GM21717 (cell line): ENCODE measurements around the gene LRRC8B.
"Not testable (repeated sequence)": the region's sequence is repeated elsewhere in the genome, so short reads cannot be mapped to it uniquely, and the experiment has no call there.

Experiments
- ATAC-seq: cut with Tn5 transposase; IDR thresholded peaks from one replicate; pipeline ENCODE4 v1.9.1; 2021; ENCODE audit warnings: mild to moderate bottlenecking, moderate library complexity; ENCODE audit not compliant: unreplicated experiment

The LRRC8B gene

GRCh38 chr1:89523572-89524368 lies 859 bp upstream of the LRRC8B start:
- ATAC-seq, result peak; percentile 31

- ATAC-seq, result no peak
Observed at GRCh38 chr1:89525169-89525855, 683 bp downstream of the LRRC8B start.

- no peak for ATAC-seq
Observed at GRCh38 chr1:89527256-89527655, 2.6 kb downstream of the LRRC8B start.

GRCh38 chr1:89527750-89528381 lies 3.2 kb downstream of the LRRC8B start:
- ATAC-seq, result no peak

- no peak for ATAC-seq
Observed at GRCh38 chr1:89528382-89528780, 3.8 kb downstream of the LRRC8B start.

GRCh38 chr1:89529196-89529595 lies 4.6 kb downstream of the LRRC8B start:
- ATAC-seq, result no peak

GRCh38 chr1:89530444-89531089 lies 5.9 kb downstream of the LRRC8B start:
- no peak for ATAC-seq

- no peak for ATAC-seq
Observed at GRCh38 chr1:89531480-89532139, 7.0 kb downstream of the LRRC8B start.

GRCh38 chr1:89532228-89532627 lies 7.6 kb downstream of the LRRC8B start:
- no peak for ATAC-seq

- ATAC-seq, result no peak
Observed at GRCh38 chr1:89532866-89533265, 8.2 kb downstream of the LRRC8B start.

GRCh38 chr1:89535537-89535936 lies 10.9 kb downstream of the LRRC8B start:
- ATAC-seq, result no peak

- ATAC-seq, result no peak
Observed at GRCh38 chr1:89536555-89537341, 12.1 kb downstream of the LRRC8B start.

GRCh38 chr1:89538361-89538760 lies 13.7 kb downstream of the LRRC8B start:
- no peak for ATAC-seq

- no peak for ATAC-seq
Observed at GRCh38 chr1:89539128-89539527, 14.5 kb downstream of the LRRC8B start.

GRCh38 chr1:89540406-89540970 lies 15.9 kb downstream of the LRRC8B start:
- no peak for ATAC-seq

GRCh38 chr1:89542345-89542744 lies 17.7 kb downstream of the LRRC8B start:
- ATAC-seq, result no peak

- ATAC-seq, result not testable (repeated sequence)
Observed at GRCh38 chr1:89543632-89544031, 19.0 kb downstream of the LRRC8B start.

- no peak for ATAC-seq
Observed at GRCh38 chr1:89545264-89546038, 20.8 kb downstream of the LRRC8B start.
